DND-41 (cell line): ENCODE results near the gene RHAG.

ENCODE experiments used
- CTCF ChIP-seq: IDR thresholded peaks from 2 replicates; pipeline ENCODE4 v1.5.1; 2012; ENCODE audit warnings: borderline replicate concordance, low read length, moderate library complexity, mild to moderate bottlenecking; ENCODE audit not compliant: poor library complexity, severe bottlenecking; ENCODE audit errors: extremely low read depth
- EZH2 ChIP-seq: IDR thresholded peaks from 3 replicates; pipeline ENCODE4 v1.6.1; 2012; ENCODE audit warnings: borderline replicate concordance, low read depth, mild to moderate bottlenecking, moderate library complexity, low read length, inconsistent platforms; ENCODE audit not compliant: severe bottlenecking

GRCh38 chr6:49626811-49627210 lies 9.8 kb downstream of the RHAG start:
- TF ChIP-seq CTCF = no peak
- no peak for TF ChIP-seq EZH2
